IPS DF 4.7 (cell line): ENCODE results near the gene UBE2D2.
"Not testable (repeated sequence)": the region's sequence is repeated elsewhere in the genome, so short reads cannot be mapped to it uniquely, and the experiment has no call there.

ENCODE experiments used
- DNase-seq: peaks from one replicate; pipeline ENCODE4 v3.0.0-alpha.2; 2013; ENCODE audit warnings: low spot score; ENCODE audit errors: extremely low read depth

Gene UBE2D2

GRCh38 chr5:139584137-139584536 is 23.0 kb downstream of the UBE2D2 start:
- no peak for DNase-seq

DNA sequence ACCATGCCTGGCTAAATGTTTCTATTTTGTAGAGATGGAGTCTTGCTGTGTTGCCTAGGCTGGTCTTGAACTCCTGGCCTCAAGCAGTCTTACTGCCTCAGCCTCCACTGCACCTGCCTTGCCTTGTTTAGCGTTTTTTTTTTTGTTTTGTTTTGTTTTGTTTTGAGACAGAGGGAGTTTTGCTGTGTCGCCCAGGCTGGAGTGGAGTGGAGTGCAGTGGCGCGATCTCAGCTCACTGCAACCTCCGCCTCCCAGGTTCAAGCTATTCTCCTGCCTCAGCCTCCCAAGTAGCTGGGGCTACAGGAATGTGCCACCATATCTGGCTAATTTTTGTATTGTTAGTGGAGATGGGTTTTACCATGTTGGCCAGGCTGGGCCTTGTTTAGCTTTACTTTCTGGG is 27.0 kb downstream of the UBE2D2 start:
- not testable (repeated sequence) for DNase-seq

DNA sequence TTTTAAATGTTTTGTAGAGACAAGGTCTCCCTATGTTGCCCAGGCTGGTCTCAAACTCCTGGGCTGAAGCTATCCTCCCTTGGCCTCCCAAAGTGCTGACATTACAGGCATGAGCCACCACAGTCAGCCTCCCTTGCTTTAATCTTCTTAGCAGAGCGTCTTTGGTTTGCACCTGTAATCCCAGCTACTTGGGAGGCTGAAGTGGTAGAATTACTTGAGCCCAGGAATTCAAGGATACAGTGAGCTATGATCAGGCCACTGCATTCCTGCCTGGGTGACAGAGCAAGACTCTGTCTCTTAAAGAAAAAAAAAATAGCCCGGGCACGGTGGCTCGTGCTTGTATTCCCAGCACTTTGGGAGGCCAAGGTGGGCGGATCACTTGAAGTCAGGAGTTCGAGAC is 27.8 kb downstream of the UBE2D2 start:
- no peak for DNase-seq

DNA sequence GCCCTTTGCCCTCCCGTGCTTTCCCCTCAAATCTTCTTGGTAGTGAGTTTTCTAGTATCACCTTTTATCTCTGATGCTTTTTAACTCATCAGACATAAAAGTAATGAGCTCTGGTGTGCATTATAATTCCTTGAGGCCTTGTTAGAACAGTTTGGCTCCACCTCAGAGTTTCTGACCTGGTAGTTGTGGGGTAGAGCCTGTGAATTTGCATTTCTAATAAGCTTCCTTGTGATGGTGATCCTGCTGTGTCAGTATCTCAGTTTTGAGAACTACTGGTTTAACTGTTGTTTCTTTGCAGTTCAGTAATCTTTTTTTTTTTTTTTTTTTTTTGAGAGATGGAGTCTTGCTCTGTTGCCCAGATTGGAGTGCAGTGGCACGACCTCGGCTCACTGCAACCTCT is 31.1 kb downstream of the UBE2D2 start:
- no peak for DNase-seq

- DNase-seq: not testable (repeated sequence)
These were observed 31.9 kb downstream of the UBE2D2 start for GRCh38 chr5:139593076-139593475.

- DNase-seq: no peak
These were observed 32.7 kb downstream of the UBE2D2 start for GRCh38 chr5:139593716-139594319.

DNA sequence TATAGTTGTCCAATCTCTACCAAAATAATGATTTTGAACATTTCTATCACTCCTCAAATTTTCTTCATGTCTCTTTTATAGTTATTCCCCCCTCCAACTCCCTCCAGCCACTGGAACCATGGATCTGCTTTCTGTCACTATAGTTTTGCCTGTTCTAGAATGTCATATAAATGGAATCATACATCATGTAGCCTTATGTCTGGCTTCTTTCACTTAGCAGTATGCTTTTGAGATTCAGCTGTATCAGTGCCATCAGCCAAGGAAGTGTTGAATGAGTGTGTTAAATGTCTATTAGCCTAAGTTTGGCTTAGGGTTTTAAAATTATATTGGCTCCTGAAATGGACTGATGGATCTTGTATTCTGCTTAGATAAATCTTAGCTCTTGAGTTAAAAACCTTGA is 36.0 kb downstream of the UBE2D2 start:
- no peak for DNase-seq

DNA sequence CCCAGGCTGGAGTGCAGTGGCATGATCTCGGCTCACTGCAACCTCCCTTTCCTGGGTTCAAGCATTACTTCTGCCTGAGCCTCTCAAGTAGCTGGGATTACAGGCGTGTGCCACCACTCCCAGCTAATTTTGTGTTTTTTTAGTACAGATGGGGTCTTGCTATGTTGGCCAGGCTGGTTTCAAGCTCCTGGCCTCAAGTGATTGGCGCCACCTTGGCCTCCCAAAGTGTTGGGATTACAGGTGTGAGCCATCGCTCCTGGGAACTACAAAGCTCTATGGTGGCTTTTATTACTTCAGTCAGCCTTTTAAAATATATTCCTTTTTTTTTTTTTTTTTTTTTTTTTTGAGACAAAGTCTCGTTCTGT is 37.4 kb downstream of the UBE2D2 start:
- DNase-seq: not testable (repeated sequence)

- no peak for DNase-seq
These were observed 39.3 kb downstream of the UBE2D2 start for GRCh38 chr5:139600336-139600949.

DNA sequence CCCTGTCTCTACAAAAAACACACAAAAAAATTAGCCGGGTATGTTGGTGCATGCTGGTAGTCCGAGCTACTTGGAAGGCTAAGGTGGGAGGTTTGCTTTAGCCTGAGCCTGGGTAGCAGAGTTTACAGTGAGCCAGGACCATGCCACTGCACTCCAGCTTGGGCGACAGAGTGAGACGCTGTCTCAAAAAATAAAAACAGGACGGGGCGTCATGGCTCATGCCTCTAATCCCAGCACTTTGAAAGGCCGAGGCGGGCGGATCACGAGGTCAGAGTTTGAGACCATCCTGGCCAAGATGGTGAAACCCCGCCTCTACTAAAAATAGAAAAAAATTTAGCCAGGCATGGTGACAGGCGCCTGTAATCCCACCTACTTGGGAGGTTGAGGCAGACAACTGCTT is 40.3 kb downstream of the UBE2D2 start:
- DNase-seq: no peak

DNA sequence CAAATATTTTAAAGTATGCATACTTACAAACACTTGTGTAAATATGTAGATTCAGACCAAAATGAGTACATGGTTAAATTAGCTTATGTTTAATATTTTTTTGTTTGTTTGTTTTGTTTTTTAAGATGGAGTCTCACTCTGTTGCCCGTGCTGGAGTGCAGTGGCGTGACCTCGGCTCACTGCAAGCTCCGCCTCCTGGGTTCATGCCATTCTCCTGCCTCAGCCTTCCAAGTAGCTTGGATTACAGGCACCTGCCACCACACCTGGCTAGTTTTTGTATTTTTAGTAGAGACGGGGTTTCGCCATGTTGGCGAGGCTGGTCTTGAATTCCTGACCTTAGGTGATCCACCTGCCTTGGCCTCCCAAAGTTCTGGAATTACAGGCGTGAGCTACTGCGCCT is 40.8 kb downstream of the UBE2D2 start:
- DNase-seq: not testable (repeated sequence)

GRCh38 chr5:139605887-139606286 is 44.7 kb downstream of the UBE2D2 start:
- no peak for DNase-seq

DNA sequence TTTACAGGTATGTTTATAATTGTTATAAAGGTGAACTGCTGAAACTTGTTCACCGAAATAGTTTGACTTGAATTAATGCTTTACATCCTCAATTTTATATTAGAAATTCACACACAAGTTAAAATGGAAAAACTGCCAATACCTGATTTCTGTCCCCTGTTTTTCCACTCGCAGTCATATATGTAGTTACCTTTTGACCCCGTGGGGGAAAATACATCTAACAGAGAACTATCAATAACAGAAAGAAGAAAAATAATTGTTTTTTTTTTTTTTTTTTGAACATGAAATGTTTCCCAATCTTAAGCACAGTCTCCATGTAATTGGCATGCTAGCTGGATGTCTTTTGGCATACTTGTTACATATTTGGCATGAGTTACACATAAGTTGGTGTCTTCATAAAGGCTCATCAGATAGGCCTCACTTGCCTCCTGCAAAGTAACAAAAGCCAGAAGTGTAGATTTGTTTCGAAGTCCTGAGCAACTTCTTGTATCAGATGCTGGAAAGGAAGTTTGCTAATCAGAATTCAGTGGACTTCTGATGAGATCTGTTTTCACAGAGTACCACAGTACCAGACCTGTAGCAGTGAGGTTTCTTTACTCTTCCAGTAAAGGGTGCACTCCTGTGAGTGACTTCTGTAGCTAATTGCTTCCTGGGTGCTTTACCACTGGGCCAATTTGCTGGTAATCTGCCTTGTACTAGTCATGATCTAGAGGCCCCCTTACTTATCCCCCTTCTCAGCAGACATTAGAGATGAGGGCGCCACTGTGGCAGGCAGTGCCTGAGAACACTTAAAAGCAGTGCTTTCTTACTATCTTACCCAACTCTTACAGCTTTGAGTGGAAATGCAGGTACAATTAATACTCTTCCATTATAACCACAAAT is 50.8 kb downstream of the UBE2D2 start:
- DNase-seq: no peak

DNA sequence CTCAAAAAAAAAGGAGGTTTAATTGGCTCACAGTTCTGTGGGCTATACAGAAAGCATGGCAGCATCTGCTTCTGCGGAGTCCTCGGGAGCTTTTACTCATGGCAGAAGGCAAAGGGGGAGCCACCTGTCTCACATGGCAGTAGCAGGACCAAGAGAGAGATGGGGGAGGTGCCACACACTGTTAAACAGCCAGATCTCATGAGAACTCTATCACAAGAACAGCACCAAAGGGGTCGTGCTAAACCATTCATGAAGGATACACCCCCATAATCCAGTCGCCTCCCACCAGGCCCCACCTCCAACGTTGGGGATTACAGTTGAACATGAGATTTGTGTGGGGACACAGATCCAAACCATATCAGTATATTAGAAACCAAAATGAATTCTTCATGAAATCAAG is 58.7 kb downstream of the UBE2D2 start:
- no peak for DNase-seq

DNA sequence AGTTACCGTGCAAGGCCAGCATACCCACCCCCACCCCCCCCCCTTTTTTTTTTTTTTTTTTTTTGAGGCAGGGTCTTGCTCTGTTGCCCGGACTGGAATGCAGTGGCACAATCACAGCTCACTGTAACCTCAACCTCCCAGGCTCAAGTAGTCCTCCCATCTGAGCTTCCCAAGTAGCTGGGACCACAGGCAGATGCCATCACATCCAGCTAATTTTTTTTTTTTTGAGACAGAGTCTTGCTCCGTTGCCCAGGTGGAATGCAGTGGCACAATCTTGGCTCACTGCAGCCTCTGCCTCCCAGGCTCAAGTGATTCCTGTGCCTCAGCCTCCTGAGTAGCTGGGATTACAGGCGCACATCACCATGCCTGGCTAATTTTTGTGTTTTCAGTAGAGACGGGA is 64.3 kb downstream of the UBE2D2 start:
- not testable (repeated sequence) for DNase-seq

- DNase-seq: no peak
These were observed 69.7 kb downstream of the UBE2D2 start for GRCh38 chr5:139630855-139631254.

DNA sequence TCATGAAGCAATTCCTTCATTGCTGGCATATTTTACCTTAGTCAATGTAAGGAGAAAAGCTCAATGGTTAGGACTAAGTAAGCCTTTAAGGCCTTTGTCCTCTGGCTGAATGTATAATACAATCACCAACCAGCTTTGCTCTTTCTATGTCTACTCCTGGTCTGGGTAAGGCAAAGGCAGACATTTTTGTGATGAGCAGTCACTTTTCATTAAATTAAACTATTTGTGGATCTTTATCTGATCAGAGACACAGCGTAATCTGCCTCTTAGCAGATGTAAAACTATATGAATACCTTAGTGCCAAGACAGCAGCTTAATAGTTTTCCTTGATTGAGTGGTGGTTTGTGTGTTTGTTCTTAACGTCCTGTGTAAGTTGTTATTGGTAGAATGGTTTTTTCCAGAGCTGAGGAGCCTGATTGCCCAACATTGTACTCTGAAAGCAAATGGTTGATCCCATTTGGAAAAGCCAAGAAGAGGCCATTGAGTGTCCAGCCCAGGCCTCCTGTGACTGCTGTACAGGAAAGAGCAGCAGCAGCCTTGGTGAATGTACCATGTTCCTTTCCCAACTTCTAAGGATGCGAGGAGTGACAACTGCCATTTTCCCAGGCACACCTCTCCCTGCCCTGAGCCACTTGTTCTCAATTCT is 70.5 kb downstream of the UBE2D2 start:
- no peak for DNase-seq

DNA sequence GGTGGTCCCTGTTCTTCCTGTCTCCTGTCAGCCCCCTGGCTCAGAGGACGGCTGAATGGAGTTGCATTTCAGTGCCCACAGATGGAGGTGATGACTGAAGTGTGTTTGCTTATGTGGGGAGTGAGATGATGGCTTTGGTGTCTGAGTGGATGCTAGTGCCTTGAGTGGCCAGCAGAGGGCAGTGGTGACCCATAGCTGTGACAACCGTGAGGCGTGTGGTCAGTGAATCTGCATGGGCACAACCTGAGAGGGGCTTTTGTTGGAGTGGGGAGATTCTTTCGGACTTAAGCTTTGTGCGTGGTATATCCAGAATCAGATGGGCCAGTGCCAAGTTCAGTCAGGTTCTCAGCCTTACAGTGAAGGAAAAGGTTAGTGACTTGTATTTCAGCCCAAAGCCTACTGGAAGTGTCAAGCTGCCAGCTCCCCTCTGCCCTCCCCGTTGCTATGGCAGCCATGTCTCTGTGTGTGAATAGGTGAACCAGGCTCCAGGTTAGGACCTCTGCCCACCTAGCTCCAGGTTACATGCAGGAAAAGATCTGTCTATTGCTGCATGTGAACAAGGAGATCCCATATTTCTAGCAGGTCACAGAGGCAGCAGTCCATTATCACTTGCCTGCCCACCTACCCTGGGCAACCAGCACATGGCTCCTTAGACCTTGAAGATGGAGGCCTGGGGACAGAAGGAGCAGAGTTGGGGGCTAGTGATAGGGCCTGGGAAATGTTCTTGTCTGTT is 72.3 kb downstream of the UBE2D2 start:
- peak; percentile 89 for DNase-seq

- no peak for DNase-seq
These were observed 72.8 kb downstream of the UBE2D2 start for GRCh38 chr5:139634028-139634325.

DNA sequence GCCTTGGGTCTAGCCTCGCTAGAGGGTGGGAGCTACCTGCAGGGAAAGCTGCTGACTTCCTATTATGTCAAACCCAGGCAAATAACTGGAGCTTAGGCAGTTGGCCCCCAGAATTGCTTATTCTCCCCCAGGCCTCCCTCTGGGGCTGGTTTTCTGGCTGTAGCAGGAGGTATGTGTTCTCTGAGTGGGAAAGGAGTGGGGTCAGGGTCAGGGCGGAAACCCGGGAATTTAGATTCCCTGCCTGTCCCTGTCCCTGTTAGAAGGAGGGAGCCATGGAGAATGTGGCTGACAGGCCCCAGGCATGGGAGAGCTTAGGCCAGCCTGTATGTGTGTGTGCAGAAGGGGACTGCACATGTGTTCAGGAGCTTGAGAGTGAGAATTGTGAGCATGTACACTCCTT is 73.4 kb downstream of the UBE2D2 start:
- no peak for DNase-seq

GRCh38 chr5:139635191-139635590 is 74.1 kb downstream of the UBE2D2 start:
- DNase-seq: no peak
